BLaER1 (cell line): ENCODE data around the gene PDE7B.
"Not testable (repeated sequence)": the region's sequence is repeated elsewhere in the genome, so short reads cannot be mapped to it uniquely, and the experiment has no call there.

Experiments
- H3K27ac ChIP-seq: shearing (Covaris generic); formaldehyde crosslinking; 2 replicates; pipeline ENCODE4 v1.8.1; 2022
- H3K27me3 ChIP-seq: shearing (Covaris generic); formaldehyde crosslinking; 2 replicates; pipeline ENCODE4 v1.8.1; 2022
- H3K36me3 ChIP-seq: shearing (Covaris generic); formaldehyde crosslinking; 2 replicates; pipeline ENCODE4 v1.8.1; 2022
- H3K4me1 ChIP-seq: shearing (Covaris generic); formaldehyde crosslinking; 2 replicates; pipeline ENCODE4 v1.8.1; 2022
- H3K4me2 ChIP-seq: shearing (Covaris generic); formaldehyde crosslinking; 2 replicates; pipeline ENCODE4 v1.8.1; 2022
- H3K4me3 ChIP-seq: shearing (Covaris generic); formaldehyde crosslinking; 2 replicates; pipeline ENCODE4 v1.8.1; 2022
- H3K9ac ChIP-seq: shearing (Covaris generic); formaldehyde crosslinking; 2 replicates; pipeline ENCODE4 v1.8.1; 2022
- H3K9me3 ChIP-seq: shearing (Covaris generic); formaldehyde crosslinking; 2 replicates; pipeline ENCODE4 v1.8.1; 2022
- H4K20me1 ChIP-seq: shearing (Covaris generic); formaldehyde crosslinking; 2 replicates; pipeline ENCODE4 v1.8.1; 2022
- Cebpa-rat ChIP-seq: shearing (Covaris generic); IDR thresholded peaks from 2 replicates; pipeline ENCODE4 v1.8.1; 2022

Gene PDE7B

DNA sequence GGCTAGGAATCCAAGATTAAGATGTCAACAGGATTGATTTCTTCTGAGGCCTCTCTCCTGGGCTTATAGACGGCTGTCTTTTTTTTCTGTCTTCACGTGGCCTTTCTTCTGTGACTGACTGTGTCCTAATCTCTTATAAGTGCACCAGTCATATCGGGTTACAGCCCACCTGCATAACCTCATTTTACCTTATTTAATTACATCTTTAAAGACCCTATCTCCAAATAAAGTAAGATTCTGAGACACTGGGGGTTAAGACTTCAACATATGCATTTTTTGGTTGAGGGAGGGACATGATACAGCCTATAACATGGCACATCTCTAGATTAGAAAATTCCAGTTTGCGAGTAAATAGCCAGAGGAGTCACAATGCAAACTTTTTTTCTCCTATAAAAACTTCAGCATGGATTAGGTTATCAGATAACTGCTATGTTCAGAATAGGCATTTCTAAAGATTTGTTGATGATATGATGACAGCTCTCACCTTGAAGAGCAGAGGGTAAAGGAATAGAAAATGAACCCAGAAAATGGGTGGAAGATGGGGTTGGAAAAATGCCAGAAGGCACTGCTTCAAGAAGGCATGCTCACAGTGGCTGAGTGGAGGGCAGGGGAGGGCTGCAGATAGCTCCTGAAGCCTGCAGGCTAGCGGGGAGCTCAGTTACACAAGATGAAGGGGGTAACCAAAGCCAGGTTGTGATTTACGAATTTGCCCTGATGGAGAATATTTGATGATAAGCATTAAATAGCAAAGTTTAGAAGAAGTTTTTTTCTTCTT lies 8.7 kb upstream of the PDE7B start:
- Histone ChIP-seq H3K4me1 (no peaks in the 10 kb centered on the region), H3K9ac (no peak overlapping the region), H4K20me1 (no peaks in the 10 kb centered on the region), H3K36me3 (no peaks in the 10 kb centered on the region), H3K27me3 (no peaks in the 10 kb centered on the region), H3K4me3 (no peak overlapping the region), H3K27ac (no peak overlapping the region), H3K9me3 (no peaks in the 10 kb centered on the region), H3K4me2 (no peak overlapping the region)
- no peak for TF ChIP-seq Cebpa-rat

GRCh38 chr6:135850882-135851281 lies 619 bp upstream of the PDE7B start:
- H3K4me2 ChIP-seq = no peak overlapping the region
- no peaks in the 10 kb centered on the region for H3K27me3 ChIP-seq
- H4K20me1 ChIP-seq = no peaks in the 10 kb centered on the region
- H3K36me3 ChIP-seq = no peaks in the 10 kb centered on the region
- no peaks in the 10 kb centered on the region for H3K9me3 ChIP-seq
- H3K9ac ChIP-seq = no peak overlapping the region
- H3K4me1 ChIP-seq = peaks cover 13% of the 10 kb centered on the region; the same call in 1 of the 2 replicates
- no peak for TF ChIP-seq Cebpa-rat
- no peak overlapping the region for H3K27ac ChIP-seq
- no peak overlapping the region for H3K4me3 ChIP-seq

- no peak for TF ChIP-seq Cebpa-rat
- Histone ChIP-seq H3K36me3 (no peaks in the 10 kb centered on the region), H3K27me3 (no peaks in the 10 kb centered on the region), H3K9me3 (no peaks in the 10 kb centered on the region), H3K4me1 (peaks cover 13% of the 10 kb centered on the region; the same call in 1 of the 2 replicates), H3K27ac (no peak overlapping the region), H3K9ac (no peak overlapping the region), H3K4me3 (no peak overlapping the region), H3K4me2 (no peak overlapping the region), H4K20me1 (no peaks in the 10 kb centered on the region)
Observed at GRCh38 chr6:135852746-135853145, 1.2 kb downstream of the PDE7B start.

- H3K27ac ChIP-seq = no peak overlapping the region
- no peak overlapping the region for H3K4me2 ChIP-seq
- H3K4me3 ChIP-seq = no peak overlapping the region
- no peaks in the 10 kb centered on the region for H3K27me3 ChIP-seq
- H4K20me1 ChIP-seq = no peaks in the 10 kb centered on the region
- H3K36me3 ChIP-seq = no peaks in the 10 kb centered on the region
- H3K9ac ChIP-seq = no peak overlapping the region
- TF ChIP-seq Cebpa-rat = no peak
- peaks cover 13% of the 10 kb centered on the region; the same call in 1 of the 2 replicates for H3K4me1 ChIP-seq
- no peaks in the 10 kb centered on the region for H3K9me3 ChIP-seq
Observed at GRCh38 chr6:135853227-135853626, 1.7 kb downstream of the PDE7B start.

DNA sequence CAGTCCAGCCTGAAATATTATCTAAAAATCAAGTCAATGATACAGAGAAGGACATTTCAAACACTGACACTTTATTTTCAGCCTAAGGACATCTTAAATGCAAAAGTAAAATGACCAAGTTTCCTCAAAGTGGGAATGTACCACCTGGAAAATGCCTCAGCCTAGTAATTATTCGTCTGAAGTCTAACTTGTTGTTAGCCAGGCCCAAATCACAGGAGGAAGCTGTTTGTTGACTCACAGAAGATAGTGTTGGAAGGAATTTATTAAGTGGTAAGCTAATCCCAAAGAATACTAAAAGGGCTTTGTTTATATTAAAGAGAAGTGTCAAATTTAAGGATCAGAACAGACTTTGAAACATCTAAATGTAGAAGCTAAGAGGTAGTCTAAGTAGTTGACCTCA lies 2.5 kb downstream of the PDE7B start:
- H3K36me3 ChIP-seq = no peaks in the 10 kb centered on the region
- no peaks in the 10 kb centered on the region for H3K9me3 ChIP-seq
- H3K27me3 ChIP-seq = no peaks in the 10 kb centered on the region
- no peak overlapping the region for H3K27ac ChIP-seq
- H3K4me1 ChIP-seq = peaks cover 13% of the 10 kb centered on the region; the same call in 1 of the 2 replicates
- H3K4me2 ChIP-seq = no peak overlapping the region
- H3K9ac ChIP-seq = no peak overlapping the region
- no peak for TF ChIP-seq Cebpa-rat
- no peaks in the 10 kb centered on the region for H4K20me1 ChIP-seq
- H3K4me3 ChIP-seq = no peak overlapping the region

- TF ChIP-seq Cebpa-rat = no peak
- no peaks in the 10 kb centered on the region for H3K9me3 ChIP-seq
- peaks cover 13% of the 10 kb centered on the region; the same call in 1 of the 2 replicates for H3K4me1 ChIP-seq
- no peak overlapping the region for H3K9ac ChIP-seq
- no peak overlapping the region for H3K4me2 ChIP-seq
- no peaks in the 10 kb centered on the region for H4K20me1 ChIP-seq
- H3K27me3 ChIP-seq = no peaks in the 10 kb centered on the region
- H3K27ac ChIP-seq = no peak overlapping the region
- H3K4me3 ChIP-seq = no peak overlapping the region
- H3K36me3 ChIP-seq = no peaks in the 10 kb centered on the region
Observed at GRCh38 chr6:135854799-135855198, 3.3 kb downstream of the PDE7B start.

DNA sequence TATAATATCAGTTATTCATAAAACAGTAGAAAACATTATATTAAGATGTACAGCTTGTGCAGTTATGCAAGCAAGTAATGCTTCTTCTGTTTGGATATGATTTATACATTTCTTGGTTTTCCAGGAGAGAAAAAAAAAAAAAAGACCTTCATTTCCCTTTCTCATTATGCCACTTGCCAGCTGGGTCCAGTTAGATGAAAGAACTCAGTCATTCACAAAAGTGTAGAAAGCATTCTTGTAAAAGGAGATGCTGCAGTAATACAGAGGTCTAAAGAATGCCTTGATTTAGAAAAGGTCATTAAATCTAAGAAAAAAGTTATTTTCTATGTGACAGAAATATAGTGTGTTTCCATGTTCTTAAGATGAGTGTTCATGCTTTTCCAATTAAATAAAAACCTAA lies 7.4 kb downstream of the PDE7B start:
- Histone ChIP-seq H3K4me3 (no peak overlapping the region), H3K27ac (no peak overlapping the region), H4K20me1 (no peaks in the 10 kb centered on the region), H3K4me1 (no peaks in the 10 kb centered on the region), H3K9me3 (no peaks in the 10 kb centered on the region), H3K27me3 (no peaks in the 10 kb centered on the region), H3K36me3 (no peaks in the 10 kb centered on the region), H3K4me2 (no peak overlapping the region), H3K9ac (no peak overlapping the region)
- TF ChIP-seq Cebpa-rat = no peak

DNA sequence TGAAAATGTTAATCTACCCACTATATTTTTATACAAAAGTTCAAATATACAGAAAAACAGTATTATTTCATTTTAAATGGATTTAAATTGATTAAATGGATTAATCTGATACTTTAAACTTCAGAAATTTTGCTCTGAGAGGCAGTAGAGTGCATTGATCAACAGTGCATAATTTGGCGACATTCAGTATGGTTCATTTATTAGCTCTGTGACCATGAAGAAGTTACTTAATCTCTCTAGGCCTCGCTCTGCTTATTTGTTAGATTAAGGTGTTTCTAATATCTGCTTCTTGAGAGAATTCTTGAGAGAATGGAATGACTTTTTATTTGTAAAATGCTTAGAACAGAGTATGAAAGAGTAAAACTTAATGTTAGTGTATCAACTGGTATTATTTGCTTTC lies 8.9 kb downstream of the PDE7B start:
- Histone ChIP-seq H4K20me1 (no peaks in the 10 kb centered on the region), H3K9me3 (no peaks in the 10 kb centered on the region), H3K9ac (no peak overlapping the region), H3K4me3 (no peak overlapping the region), H3K36me3 (no peaks in the 10 kb centered on the region), H3K27me3 (no peaks in the 10 kb centered on the region), H3K4me2 (no peak overlapping the region), H3K4me1 (no peaks in the 10 kb centered on the region), H3K27ac (no peak overlapping the region)
- TF ChIP-seq Cebpa-rat = no peak

DNA sequence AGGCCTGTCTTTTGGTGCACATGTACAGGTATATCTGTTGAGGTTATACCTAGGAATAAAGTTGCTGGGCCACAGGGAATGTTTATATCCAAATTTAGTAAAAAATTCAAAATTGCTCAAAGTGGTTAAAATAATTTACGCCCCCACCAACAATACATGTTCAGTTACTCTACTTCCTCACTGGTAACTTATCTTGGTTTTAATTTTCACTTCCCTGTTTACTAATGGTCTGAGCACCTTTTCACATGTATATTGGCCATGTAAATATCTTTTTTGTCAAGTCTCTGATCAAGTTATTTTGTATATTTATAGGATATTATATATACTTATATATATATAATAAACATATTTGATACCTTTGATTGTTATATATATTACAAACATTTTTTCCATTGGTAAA lies 9.7 kb downstream of the PDE7B start:
- no peaks in the 10 kb centered on the region for H3K9me3 ChIP-seq
- no peak overlapping the region for H3K4me2 ChIP-seq
- H3K36me3 ChIP-seq = no peaks in the 10 kb centered on the region
- no peak overlapping the region for H3K27ac ChIP-seq
- no peaks in the 10 kb centered on the region for H3K27me3 ChIP-seq
- H3K4me3 ChIP-seq = no peak overlapping the region
- TF ChIP-seq Cebpa-rat = no peak
- no peak overlapping the region for H3K9ac ChIP-seq
- no peaks in the 10 kb centered on the region for H3K4me1 ChIP-seq
- H4K20me1 ChIP-seq = no peaks in the 10 kb centered on the region

GRCh38 chr6:135864929-135865328 lies 13.4 kb downstream of the PDE7B start:
- not testable (repeated sequence) for H3K4me2 ChIP-seq

More at GRCh38 chr6:135864929-135865328, 13.4 kb downstream of the PDE7B start:
- H3K4me1 ChIP-seq, H3K27me3 ChIP-seq, H3K27ac ChIP-seq, H3K36me3 ChIP-seq, H4K20me1 ChIP-seq, H3K4me3 ChIP-seq, H3K9me3 ChIP-seq, H3K9ac ChIP-seq: not testable (repeated sequence)
